ENCODE measurements around the gene VWA3A.
"Not testable (repeated sequence)": the region's sequence is repeated elsewhere in the genome, so short reads cannot be mapped to it uniquely, and the experiment has no call there.

The VWA3A gene

DNA sequence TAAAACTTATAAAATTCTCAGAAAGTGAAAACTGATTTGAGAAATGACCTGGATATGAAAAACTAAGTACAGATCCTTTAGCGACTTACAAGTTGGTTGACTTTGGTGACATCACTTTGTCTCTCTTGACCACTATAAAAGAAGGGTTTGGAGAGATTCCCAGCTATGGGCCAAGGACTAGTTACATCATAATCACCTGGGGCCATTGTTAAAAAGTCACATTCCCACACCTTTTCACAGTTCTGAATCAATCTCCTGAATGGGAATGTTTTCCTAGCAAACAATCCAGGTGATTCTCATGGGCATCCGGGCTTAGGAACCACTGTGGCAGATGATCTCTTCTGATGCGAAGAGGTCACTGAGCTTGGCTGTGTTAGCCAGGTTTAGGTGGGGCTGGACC is 620 bp upstream of the VWA3A start:
- DNase-seq = no peak

DNA sequence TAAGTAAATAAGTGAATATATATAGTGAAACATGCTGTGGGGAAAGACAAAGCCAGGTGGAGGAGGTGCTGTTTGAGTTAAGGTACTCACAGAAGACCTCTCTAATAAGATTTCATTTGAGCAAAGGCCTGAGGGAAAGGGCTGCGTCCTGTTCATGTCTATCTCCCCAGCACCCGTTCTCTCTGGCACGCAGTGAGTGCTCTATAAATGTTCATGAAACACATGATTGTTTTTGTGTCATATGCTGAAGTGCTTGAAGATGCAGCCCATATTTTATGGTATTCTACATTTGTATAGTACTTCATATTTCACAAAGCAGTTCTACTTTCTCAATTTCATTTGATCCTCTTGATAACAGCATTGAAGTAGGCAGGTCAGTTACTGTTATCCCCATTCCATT is 990 bp downstream of the VWA3A start:
- no peak for DNase-seq

DNA sequence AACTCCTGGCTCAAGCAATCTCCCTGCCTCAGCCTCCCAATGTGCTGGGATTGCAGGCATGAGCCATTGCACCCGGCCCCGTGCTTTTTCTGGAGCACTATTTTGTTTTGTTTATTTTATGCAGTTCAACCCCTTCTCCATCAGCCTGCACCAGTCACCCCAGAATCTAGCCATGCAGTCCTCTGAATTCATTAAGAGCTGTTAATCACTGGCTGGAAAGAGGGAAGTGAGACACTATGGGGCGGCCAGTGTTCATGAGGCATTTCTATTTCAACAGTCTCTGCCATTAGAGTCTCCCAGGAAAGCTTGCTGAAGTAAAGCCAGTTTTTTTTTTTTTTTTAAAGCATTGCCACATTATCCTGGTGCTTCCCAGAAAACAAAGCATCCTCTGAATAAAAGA is 1.7 kb downstream of the VWA3A start:
- DNase-seq = no peak

DNA sequence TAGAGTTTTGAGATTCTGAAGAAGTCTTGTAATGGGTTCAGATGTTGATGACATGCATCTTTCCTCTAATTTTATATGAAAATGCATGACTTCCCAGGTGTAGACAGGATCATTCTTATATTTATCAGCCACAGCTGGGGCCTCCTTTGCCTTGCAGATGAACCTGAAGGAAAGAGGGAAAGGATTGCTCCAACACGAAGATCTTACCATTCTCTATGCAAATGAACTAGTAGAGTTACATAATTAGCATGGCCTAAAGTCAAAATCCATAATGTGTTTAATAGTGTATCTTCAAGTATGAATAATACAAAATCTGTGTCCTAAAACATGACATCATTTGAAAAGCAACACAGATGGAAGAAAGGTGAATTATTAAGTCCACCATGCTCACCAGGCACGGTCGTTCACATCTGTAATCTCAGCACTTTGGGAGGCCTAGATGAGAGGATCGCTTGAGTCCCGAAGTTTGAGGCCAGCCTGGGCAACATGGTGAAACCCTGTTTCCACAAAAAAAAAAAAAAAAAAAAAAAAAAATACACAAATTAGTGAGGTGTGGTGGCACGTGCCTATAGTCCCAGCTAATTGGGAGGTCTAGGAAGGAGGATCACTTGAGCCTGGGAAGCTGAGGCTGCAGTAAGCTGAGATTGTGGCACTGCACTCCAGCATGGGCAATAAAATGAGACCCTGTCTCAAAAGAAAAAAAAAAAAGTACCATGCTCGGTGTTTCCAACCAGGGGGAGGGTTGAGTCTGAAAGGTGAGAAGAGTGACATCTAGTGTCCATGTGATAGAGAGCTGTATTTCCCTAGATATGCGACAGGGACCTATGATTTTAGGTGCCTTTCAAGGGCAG is 6.3 kb downstream of the VWA3A start:
- peak; percentile 53 for DNase-seq

DNA sequence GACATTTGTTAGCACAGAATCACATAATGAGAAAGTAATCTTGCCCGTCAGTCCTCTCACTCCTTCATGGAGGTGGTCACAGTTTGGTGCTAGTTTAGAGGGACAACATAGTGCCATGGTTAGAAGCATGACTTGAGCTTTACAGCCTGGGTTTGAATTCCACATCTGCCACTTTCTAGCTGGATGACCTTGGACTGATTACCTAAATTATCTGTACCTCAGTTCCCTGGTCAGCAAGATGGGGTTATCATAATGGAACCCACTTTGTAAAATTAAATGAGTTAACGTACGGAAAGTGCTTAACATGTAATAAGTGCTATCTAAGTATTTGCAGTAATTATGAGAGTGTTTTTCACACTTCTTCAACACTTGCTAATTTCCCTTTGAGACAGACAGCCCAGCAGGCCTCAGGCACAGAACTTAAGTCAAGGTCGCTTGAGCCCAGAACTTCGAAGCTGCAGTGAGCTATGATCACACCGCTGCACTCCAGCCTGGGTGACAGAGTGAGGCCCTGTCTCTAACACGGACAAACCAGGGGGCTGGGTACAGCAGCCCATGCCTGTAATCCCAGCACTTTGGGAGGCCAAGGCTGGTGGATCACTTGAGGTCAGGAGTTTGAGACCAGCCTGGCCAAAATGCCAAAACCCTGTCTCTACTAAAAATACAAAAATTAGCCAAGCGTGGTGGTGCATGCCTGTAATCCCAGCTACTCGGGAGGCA is 7.1 kb downstream of the VWA3A start:
- DNase-seq = no peak

DNA sequence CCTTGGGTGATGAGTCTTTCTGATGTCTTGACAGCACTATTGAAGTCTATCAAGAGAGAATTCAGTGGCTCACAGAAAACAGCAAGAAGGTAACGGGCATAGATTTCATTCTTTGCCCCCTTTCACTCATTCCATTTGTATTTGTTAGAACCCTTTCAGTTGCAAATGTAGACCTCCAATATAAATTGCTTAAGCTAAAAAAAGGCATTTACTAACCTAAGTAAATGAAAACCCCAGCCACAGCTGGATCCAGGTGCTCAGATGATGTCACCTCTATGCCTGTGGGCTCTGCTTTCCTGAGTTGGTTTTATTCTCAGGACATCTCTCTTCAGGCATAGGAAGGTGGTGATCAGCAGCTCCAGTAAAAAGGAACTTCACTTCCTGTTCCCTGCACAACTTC is 11.1 kb downstream of the VWA3A start:
- no peak for DNase-seq

DNA sequence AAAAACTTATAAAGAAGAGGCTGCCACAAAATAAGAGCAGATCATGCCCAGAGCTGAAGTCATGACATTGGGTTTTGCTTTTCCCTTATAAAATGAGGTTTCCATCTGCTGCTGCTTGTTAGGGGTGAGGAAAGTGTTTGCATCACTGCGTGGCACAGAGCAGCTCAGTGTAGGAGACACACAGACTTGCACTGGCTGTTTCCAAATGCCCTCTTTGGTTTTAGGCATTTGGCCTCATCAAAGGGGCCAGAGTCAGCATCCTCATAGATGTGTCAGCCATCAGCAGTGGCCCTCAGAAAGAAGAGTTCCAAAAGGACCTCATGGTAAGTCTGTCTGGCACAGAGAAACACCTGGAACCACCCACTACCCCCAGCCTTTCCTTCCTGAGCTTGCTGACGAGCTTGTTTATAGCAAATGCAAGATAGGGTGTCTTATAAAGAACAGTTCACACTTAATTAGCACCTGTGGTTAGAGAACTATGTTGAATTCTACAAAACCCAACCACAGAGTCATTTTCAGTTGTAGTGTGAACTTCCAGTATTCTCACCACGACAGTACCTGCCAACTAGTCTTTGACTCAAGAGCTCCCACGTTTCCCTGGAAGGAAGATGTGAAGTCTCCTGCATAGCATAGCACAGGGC is 17.0 kb downstream of the VWA3A start:
- peak; percentile 12 for DNase-seq

DNA sequence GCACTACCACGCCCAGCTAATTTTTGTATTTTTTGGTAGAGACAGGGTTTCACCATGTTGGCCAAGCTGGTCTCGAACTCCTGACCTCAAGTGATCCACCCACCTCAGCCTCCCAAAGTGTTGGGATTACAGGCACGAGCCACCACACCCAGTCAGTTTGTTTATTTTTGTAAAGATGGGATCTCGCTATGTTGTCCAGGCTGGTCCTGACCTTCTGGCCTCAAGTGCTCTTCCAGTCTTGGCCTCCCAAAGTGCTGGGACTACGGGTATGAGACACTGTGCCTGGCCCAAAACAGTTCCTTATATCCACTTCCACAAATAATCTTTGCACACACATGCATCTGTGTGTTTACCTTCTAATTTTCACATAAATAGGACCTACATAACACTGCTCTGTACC is 19.3 kb downstream of the VWA3A start:
- not testable (repeated sequence) for DNase-seq

DNA sequence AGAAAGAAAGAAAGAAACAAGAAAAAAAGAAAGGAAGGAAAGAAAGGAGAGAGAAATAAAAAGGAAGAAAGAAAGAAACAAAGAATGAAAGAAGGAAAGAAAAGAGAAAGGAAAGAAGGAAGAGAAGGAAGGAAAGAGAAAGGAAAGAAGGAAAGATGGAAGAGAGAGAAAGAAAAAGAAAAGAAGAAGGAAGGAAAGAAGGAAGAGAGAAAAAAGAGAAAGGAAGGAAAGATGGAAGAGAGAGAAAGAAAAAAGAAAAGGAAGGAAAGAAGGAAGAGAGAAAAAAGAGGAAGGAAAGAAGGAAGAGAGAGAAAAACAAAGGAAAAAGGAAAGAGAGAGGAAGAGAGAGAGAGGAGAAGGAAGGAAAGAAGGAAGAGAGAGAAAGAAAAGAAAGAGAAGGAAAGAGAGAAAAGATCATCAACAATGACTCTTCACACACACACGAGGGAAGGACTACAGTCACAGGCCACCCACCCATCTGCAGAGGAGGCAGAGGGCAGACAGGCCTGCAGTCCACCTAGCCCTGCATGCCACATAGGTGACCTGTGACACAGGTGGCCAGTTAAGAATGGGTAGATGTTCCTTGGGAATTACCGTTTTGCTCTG is 23.9 kb downstream of the VWA3A start:
- no peak for DNase-seq

DNA sequence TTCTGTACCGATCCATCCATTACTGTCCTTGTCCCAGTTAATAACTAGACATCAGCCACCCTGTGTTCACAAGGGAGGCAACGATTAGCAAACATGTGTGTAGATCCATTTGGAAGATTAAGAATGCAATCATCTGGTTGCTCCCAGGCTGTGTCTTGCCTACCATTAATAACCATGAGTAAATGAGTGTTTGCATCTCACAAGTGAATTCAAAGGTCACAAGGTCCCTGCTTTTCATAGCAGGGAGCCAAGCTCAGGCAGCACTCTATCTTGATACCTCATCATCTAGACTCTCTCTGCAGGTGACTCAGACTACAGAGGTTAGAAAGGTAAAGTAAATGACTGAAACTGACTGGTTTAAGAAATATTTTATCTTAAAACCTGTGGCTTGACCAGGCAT is 25.3 kb downstream of the VWA3A start:
- no peak for DNase-seq

DNA sequence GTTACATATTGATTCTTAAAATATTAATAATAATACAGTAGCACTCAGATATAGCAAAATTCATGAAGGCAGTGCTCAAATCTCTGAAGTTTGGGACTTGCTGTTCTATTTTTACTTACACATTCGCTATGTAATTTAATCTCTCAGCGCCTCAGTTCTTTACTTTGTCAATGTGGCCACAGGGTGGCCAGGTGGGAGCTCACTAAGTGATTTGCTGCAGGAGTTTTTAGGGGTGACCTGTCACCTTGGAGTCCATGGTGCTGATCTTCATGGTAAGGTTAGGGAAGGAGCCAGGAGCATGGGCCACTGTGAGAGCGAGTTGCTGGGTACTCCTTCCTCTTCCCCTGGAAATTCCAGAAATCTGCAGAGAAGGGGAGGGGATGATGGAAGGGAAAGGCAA is 28.1 kb downstream of the VWA3A start:
- no peak for DNase-seq

DNA sequence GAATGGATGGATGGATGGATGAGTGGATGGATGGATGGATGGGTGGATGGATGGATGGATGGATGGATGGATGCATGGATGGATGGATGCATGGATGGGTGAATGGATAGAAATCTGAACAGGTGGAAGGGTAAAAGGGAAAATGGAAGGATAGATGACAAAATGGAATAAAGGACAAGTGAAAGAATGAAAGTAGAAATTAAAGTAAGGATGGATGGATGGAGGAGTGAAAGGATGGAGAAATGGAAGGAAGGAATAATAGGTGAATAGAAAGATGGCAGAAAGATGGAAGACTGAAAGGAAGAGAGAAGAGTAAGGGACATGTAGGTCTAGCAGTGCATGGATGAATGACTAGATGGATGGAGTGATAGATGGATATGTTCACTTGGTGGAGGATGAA is 29.9 kb downstream of the VWA3A start:
- no peak for DNase-seq

DNA sequence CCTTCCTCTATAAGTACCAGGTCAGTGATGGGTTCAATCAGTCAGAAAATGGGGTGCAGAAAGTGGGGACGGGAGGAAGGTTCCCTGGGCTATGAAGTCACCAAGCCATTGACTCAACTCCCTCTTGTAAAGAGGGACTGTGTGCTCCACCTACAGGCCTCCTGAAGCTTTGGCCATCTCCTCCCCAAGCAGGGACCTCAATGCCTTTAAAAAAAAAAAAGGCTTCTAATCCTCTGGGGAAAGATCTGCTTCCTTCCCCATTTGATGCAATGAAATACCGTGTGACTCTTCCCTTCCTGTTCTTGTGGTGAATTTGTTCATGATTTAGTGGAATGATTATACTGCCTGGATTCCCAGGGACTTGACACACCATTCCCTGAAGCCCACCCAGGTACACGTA is 30.8 kb downstream of the VWA3A start:
- DNase-seq = no peak

DNA sequence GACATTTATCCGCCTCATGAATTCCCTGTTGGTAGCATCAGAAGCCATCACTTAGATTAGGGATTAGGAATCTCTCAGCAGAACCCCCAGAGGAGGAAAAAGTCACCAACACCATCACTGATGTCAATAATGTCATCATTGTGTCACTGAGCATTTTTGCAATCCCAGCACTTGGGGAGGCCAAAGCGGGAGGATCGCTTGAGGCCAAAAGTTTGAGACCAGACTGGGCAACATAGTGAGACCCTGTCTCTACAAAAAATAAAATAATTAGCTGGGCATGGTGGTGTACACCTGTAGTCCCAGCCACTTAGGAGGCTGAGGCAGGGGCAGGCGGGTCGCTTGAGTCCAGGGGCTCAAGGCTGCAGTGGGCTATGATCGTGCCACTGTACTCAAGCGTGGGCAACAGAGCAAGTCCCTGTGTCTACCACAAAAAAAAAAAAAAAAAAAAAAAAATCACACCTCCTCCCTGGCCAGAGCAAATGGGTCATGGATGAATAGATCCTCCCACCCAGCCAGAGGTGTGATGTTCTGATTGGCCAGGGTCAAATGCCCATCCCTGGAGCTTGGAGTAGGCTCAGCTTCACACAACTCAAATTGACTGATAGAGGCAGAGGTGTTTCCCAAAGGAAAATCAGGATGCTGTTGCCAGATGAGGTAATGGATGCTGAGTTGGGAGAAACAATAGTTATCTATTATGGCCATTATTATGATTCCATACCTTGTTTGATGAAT is 31.6 kb downstream of the VWA3A start:
- DNase-seq = no peak

DNA sequence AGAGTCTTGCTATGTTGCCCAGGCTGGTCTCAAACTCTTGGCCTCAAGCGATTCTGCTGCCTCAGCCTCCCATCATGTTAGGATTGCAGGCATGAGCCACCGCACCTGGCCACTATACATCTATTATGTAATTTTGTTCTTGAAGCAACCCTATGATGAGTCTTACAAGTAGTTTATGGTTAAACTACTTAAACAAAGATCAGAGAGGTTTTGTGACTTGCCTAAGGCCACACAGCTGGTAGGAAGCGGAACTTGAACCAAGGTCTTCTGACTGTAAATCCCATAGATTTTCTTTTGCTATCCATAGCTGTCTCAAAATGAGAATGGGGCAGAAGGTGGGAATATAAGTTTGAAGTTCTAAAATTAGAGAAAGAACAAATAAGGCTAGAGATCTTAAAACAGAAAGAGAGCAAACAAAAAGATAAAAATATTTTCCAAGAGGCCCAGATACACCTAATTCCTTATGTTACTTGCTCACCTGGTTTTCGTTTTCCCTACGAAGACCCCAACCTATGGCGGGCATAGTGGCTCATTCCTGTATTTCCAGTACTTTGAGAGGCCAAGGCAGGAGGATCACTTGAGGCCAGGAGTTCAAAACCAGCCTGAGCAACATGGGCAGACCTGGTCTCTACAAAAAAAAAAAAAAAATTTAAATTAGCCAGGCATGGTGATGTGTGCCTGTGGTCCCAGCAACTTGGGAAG is 32.4 kb downstream of the VWA3A start:
- no peak for DNase-seq

DNA sequence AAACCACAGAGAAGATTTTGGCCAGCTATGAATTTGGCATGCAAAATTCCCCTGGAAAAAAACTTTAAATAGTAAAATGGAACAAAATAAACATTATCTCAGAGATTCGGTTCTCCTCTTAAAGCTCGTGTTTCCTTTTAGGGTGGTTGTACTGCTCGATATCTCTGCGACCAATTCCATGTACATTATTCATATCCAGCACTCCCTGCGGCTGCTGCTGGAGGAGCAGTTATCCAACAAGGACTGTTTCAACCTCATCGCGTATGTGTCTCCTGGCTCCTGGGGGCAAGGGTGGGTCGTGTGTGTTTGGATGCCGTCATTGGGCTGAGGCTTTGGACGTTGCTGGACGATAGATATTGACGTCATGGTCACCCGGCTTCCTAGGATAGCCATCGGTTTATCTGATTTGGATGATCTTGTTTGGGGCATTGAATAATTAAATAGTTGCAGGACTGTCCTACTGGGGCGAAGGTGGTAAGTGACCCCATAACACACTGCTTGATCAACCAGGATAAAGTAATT is 33.8 kb downstream of the VWA3A start:
- no peak for DNase-seq

DNA sequence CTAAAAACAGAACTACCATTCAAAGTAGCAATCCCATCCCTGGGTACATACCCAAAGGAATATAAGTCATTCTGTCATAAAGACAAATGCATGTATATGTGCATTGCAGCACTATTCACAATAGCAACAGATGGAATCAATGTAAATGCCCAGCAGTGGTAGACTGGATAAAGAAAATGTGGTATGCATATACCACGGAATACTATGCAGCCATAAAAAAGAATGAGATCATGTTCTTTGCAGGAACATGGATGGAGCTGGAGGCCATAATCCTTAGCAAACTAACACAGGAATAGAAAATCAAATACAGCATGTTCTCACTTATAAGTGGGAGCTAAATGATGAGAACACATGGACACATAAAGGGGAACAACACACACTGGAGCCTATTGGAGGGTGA is 36.2 kb downstream of the VWA3A start:
- not testable (repeated sequence) for DNase-seq

DNA sequence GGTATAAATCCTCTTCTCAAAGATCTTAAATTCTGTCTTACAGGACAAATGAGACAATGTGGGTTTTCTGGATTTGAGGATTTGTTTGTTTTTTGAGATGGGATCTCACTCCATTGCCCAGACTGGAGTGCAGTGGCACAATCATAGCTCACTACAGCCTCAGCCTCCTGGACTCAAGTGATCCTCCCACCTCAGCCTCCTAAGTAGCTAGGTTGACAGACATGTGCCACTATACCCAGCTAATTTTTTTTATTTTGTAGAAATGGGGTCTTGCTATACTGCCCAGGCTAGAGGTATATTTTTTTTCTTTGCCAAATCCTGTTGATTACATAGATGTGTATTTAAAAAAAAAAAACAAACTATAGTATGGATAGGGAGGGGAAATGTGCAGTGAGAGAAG is 38.2 kb downstream of the VWA3A start:
- no peak for DNase-seq

DNA sequence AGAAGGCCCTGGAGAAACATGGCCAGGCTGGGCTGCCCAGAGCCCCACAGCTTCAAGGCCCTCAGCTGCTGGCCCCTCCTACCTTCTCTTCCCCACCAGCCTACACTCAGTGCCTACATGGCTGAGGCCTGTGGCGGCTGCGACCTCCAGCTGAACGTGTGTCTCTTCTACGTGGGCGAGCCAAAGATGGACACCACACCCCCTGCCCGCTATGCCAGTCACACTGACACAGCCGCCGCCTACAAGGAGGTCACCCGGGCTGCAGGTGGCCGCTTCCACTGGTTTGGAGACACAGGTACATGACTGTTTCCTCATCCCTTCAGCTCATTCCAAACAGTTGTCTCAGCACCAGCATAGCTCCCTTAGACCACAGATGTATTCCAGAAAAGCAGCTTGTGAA is 40.5 kb downstream of the VWA3A start:
- no peak for DNase-seq

DNA sequence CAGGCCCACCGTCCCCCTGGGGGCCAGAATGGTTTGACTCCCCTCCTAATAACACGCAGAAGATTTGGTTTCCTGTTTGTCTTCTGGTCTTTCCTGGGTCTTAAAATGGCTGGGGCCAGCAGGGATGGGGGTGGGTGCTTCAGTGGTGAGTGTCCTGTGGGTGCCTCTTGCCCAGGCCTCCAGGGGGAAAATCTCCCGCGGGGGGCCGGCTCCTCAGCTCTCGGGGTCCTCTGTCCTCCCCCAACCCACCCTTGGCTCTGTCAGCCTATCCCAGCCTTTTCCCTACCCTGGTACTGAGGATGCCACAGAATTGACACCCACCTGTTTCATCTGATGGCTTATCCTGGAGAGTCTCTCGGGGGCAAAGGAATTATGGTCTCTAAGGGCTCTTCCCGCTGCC is 46.1 kb downstream of the VWA3A start:
- DNase-seq = no peak

DNA sequence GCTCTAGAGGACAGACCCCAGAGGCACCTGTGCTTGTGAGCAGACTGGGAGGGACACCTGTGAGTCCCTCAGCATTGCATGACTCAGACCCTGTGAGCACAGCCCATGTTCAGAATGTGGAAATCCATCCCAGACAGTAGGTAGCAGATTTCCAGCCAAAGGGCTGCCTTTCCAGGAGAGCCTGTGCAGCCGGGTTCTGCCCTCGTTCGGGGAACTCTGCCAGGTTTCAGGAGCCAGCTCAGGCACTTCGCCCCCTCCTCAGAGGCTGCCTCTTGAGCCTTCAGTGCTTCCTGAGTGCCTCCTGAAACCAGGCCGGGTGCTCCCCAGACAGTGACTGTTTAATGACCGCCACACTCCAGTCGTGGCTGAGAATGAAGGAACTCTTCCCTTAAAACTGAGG is 46.7 kb downstream of the VWA3A start:
- no peak for DNase-seq

DNA sequence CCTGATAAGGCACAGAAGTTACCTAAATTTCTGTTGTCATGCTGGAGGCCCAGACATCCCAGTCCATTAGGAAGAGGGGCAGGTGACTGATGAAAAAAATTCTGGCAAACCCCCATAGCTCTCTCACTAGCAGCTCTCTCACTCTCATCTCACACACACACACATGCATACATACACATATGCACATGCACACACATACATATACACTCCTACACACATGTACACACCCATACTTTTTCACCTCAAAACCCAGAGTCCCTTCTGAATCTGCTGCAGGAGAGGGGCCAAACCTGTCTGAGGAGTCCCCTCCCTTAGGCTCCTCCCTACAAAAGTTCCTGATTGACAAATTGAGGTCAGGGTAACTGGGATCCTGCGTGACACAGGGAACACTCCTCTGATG is 47.4 kb downstream of the VWA3A start:
- DNase-seq = no peak
